Nephron progenitor cell (in vitro differentiated cells): ENCODE results near the gene SMIM24.
A peak's percentile ranks its signal among the peaks of the same experiment; 100 is the strongest.
"Not testable (repeated sequence)": the region's sequence is repeated elsewhere in the genome, so short reads cannot be mapped to it uniquely, and the experiment has no call there.

ENCODE experiments used
- DNase-seq: peaks from one replicate; pipeline ENCODE4 v3.0.0; 2021
- H3K27ac Mint-ChIP-seq: 2 replicates; pipeline ENCODE4 v1.8.0; 2021; ENCODE audit warnings: mild to moderate bottlenecking, moderate library complexity, mixed read lengths
- H3K27me3 Mint-ChIP-seq: 2 replicates; pipeline ENCODE4 v1.8.0; 2021; ENCODE audit warnings: mild to moderate bottlenecking, low read depth, mixed read lengths; ENCODE audit not compliant: poor library complexity
- H3K36me3 Mint-ChIP-seq: 2 replicates; pipeline ENCODE4 v1.8.0; 2021; ENCODE audit warnings: low read depth, mixed read lengths
- H3K4me1 Mint-ChIP-seq: 2 replicates; pipeline ENCODE4 v1.8.0; 2021; ENCODE audit warnings: mixed read lengths
- H3K4me3 Mint-ChIP-seq: 2 replicates; pipeline ENCODE4 v1.8.0; 2021; ENCODE audit warnings: mild to moderate bottlenecking, moderate library complexity, mixed read lengths
- H3K9me3 Mint-ChIP-seq: 2 replicates; pipeline ENCODE4 v1.8.0; 2021; ENCODE audit warnings: mild to moderate bottlenecking, moderate library complexity, mixed read lengths
- TF ChIP-seq, protein P1 (sequence below): fragments of 200-600 bp; sonication (generic); IDR thresholded peaks from 2 replicates; pipeline ENCODE4 v1.5.0; 2021; ENCODE audit warnings: antibody characterized with exemption

Gene SMIM24

DNA sequence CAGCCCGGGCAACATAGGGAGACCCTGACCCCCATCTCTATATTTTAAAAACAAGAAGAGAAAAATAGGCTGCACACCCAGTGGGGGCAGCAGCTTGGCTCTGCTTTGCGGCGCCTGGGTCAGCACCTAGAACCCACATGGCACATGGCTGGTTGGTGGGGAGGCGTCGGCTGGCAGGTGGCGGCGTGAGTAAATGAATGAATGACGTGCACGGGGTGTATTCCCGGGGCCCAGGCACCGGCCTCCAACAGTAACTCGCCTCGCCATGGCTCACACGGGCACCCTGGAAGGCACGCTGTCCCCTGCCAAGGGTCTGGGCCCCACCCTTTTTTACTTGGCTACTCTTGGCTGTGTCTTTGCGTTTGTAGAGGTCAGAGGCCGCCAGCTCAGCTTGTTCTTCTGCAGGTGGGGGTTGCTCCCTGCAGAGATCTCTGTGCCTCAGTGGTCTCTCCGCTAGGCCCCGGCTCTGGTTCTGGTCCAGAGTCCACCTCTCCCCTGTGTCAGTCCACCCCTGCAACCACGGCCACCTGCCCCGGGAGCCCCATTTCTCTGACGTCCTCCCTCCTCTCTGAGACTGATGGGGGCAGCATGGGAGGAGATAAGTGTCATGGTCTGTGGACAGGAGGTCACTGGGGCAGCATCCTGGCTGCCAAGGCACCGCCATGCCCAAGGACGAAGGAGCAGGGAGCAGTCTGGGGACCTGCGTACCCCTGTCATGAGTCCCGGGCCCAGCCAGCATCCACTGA lies 31.4 kb upstream of the SMIM24 start:
- Mint-ChIP-seq H3K27ac (no peak overlapping the region), H3K36me3 (peaks cover 13% of the 10 kb centered on the region), H3K9me3 (no peaks in the 10 kb centered on the region), H3K4me1 (peaks cover 81% of the 10 kb centered on the region), H3K27me3 (peaks cover 3% of the 10 kb centered on the region), H3K4me3 (peak overlapping the region; percentile 58)
- DNase-seq: no peak
- TF ChIP-seq, protein P1, sequence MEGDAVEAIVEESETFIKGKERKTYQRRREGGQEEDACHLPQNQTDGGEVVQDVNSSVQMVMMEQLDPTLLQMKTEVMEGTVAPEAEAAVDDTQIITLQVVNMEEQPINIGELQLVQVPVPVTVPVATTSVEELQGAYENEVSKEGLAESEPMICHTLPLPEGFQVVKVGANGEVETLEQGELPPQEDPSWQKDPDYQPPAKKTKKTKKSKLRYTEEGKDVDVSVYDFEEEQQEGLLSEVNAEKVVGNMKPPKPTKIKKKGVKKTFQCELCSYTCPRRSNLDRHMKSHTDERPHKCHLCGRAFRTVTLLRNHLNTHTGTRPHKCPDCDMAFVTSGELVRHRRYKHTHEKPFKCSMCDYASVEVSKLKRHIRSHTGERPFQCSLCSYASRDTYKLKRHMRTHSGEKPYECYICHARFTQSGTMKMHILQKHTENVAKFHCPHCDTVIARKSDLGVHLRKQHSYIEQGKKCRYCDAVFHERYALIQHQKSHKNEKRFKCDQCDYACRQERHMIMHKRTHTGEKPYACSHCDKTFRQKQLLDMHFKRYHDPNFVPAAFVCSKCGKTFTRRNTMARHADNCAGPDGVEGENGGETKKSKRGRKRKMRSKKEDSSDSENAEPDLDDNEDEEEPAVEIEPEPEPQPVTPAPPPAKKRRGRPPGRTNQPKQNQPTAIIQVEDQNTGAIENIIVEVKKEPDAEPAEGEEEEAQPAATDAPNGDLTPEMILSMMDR: no peak

DNA sequence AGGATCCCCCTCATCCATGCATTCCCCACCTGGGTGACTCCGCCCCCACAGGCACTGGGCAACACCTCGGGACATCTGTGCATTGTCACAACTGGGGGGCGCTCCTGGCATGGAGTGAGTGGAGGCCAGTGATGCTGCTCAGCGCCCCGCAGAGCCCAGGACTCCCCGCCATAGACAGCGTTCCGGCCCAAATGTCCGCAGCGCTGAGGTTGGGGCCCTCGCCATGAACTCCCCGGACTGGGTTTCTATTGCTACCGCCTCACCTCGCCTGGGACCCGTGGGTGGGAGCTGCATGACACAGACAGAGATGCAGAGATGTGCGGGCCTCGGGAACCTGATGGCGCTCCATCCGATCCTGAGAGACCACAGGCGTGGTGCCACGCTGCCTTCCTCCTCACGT lies 30.4 kb upstream of the SMIM24 start:
- H3K27ac Mint-ChIP-seq: peak overlapping the region; percentile 45
- H3K36me3 Mint-ChIP-seq: peaks cover 13% of the 10 kb centered on the region
- H3K4me1 Mint-ChIP-seq: peaks cover 77% of the 10 kb centered on the region
- H3K9me3 Mint-ChIP-seq: no peaks in the 10 kb centered on the region
- no peak for DNase-seq
- TF ChIP-seq, protein P1: no peak
- peaks cover 3% of the 10 kb centered on the region for H3K27me3 Mint-ChIP-seq
- no peak overlapping the region for H3K4me3 Mint-ChIP-seq

DNA sequence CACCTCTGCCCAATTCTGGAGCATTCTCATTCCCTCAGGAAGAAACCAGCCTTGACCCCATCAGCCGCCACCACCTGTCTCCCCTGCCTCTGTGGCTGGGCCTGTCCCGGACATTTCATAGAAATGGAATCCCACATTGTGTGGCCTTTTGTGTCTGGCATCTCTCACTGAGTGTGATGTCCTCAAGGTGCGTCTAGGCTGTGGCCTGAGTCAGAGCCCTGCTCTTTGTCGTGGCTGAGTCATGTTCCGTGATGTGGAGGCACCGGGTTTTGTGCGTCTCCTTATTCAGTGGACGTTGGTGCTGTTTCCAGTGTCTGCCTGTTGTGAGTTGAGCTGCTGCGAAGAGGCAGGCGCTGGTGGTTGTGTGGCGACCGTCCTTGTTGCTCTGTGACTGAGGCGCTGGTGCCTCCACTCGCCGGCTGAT lies 29.3 kb upstream of the SMIM24 start:
- Mint-ChIP-seq H3K27me3 (peaks cover 3% of the 10 kb centered on the region), H3K27ac (peak overlapping the region; percentile 39), H3K4me3 (peak overlapping the region; percentile 64), H3K36me3 (peaks cover 13% of the 10 kb centered on the region), H3K9me3 (no peaks in the 10 kb centered on the region), H3K4me1 (peaks cover 74% of the 10 kb centered on the region)
- TF ChIP-seq, protein P1: no peak
- DNase-seq: no peak

DNA sequence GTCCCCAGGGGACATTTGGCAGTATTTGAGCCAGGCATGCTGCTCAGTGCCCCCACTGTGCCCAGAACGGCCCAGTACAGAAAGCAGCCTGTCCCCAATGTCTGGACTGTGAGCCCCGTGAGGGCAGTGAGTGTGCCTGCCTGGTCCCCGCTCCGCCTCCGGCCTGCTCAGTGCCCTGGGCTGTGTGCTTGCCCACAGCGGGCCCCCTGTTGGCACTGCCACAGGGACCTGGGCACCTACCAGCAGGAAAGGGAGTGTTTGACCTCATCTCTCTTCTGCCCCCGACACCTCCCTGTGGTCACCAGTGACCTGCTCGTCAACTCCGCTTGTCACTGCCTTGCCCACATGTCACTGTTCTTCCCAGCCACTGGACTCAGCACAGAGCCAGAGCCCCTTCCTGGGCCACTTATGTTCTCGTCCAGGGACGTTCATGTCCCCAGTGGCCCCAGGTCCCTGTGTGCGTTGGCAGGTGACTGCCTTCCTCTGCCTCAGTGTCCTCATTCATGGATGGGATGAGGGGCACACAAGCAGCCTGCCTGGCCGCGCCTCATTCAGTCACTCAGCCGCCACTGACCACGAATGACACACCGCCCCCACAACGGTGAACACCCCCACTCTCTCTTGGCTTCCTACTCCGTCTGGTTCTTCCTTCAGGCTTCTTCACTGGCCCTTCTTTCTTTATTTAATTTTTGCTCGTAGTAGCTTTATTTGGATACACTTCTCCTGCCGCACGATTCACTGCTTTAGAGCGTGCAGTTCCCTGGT lies 28.6 kb upstream of the SMIM24 start:
- H3K4me3 Mint-ChIP-seq: peak overlapping the region; percentile 93
- peaks cover 70% of the 10 kb centered on the region for H3K4me1 Mint-ChIP-seq
- no peaks in the 10 kb centered on the region for H3K9me3 Mint-ChIP-seq
- peaks cover 3% of the 10 kb centered on the region for H3K27me3 Mint-ChIP-seq
- H3K27ac Mint-ChIP-seq: no peak overlapping the region
- no peak for DNase-seq
- H3K36me3 Mint-ChIP-seq: peaks cover 13% of the 10 kb centered on the region
- TF ChIP-seq, protein P1: no peak

DNA sequence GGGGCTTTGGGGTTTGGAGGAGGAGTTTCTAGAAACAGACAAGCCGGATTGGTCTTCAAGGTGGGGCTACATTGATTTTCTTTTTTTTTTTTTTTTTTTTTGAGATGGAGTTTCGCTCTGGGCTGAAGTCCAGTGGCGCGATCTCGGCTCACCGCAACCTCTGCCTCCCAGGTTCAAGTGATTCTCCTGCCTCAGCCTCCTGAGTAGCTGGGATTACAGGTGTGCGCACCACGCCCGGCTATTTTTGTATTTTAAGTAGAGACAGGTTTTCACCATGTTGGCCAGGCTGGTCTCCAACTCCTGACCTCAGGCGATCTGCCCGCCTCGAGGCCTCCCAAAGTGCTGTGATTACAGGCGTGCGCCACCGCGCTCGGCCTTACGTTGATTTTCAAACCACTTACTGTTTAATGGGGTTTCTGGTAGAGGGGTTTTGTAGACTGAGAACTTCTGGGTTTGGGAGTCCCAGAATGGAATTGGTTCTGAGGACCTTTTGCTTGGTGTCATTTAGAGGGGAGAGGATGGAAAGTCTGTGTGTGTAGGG lies 27.9 kb upstream of the SMIM24 start:
- H3K9me3 Mint-ChIP-seq, DNase-seq, H3K27me3 Mint-ChIP-seq: not testable (repeated sequence)
- peaks cover 66% of the 10 kb centered on the region for H3K4me1 Mint-ChIP-seq
- H3K36me3 Mint-ChIP-seq: peaks cover 13% of the 10 kb centered on the region
- H3K27ac Mint-ChIP-seq: peak overlapping the region; percentile 66
- peak overlapping the region; percentile 93 for H3K4me3 Mint-ChIP-seq

DNA sequence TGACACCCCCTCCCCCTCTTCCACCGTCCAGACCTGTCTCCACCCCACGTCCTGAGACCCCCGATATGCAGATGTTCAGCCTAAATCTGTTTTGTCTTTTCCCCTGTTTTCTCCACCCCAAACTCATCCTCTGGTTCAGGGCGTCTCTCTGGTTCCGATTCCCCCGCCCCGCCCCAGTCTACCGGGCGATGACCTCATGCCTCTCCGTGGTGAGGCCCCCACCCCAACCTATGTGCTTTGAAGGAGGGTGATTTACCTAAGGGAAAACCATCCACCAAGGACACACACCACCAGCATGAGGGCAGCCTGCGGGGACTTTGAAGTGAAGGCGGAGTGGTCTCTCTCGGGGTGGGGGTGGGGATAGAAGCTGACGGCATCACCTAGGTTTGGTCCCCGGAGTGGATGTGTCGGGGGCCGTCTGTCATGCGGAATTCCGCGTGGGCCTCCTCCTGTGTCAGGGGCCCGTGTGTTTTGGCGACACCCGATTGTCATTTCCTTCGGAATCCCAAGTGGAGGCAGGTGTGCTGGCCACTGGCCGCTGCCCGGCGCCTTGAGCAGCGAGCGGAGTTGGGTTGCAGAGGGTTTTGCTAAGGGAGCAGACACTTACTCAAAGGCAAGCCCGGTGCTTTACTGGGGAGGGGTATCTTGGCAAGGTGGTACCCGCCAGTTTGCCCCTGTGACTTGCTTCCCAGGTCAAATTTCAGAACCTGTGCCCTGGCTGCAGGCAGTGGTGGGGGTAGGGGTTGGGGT lies 27.2 kb upstream of the SMIM24 start:
- Mint-ChIP-seq H3K27me3 (peaks cover 3% of the 10 kb centered on the region), H3K4me3 (peak overlapping the region; percentile 93), H3K27ac (peak overlapping the region; percentile 62), H3K4me1 (peaks cover 62% of the 10 kb centered on the region), H3K36me3 (peaks cover 13% of the 10 kb centered on the region), H3K9me3 (no peaks in the 10 kb centered on the region)
- TF ChIP-seq, protein P1: no peak
- DNase-seq: peak; percentile 43
